ENCODE data around the gene PRIMPOL.
"Not testable (repeated sequence)": the region's sequence is repeated elsewhere in the genome, so short reads cannot be mapped to it uniquely, and the experiment has no call there.

The PRIMPOL gene

GRCh38 chr4:184713887-184714286 is 64.3 kb downstream of the PRIMPOL start:
- DNase-seq (ENCODE audit: low read depth), result no peak

GRCh38 chr4:184715526-184715925 is 66.0 kb downstream of the PRIMPOL start:
- DNase-seq (ENCODE audit: low read depth), result no peak

- DNase-seq (ENCODE audit: low read depth), result no peak
Measured at GRCh38 chr4:184719407-184719806, 69.9 kb downstream of the PRIMPOL start.

- DNase-seq (ENCODE audit: low read depth), result no peak
Measured at GRCh38 chr4:184721254-184721653, 71.7 kb downstream of the PRIMPOL start.

GRCh38 chr4:184722798-184723197 is 73.3 kb downstream of the PRIMPOL start:
- no peak for DNase-seq (ENCODE audit: low read depth)

GRCh38 chr4:184727430-184727829 is 77.9 kb downstream of the PRIMPOL start:
- DNase-seq (ENCODE audit: low read depth), result no peak

GRCh38 chr4:184728858-184729257 is 79.3 kb downstream of the PRIMPOL start:
- no peak for DNase-seq (ENCODE audit: low read depth)

GRCh38 chr4:184729946-184730345 is 80.4 kb downstream of the PRIMPOL start:
- no peak for DNase-seq (ENCODE audit: low read depth)

GRCh38 chr4:184731056-184731455 is 81.5 kb downstream of the PRIMPOL start:
- DNase-seq (ENCODE audit: low read depth), result no peak

- DNase-seq (ENCODE audit: low read depth), result no peak
Measured at GRCh38 chr4:184732126-184732525, 82.6 kb downstream of the PRIMPOL start.

GRCh38 chr4:184733654-184734524 is 84.4 kb downstream of the PRIMPOL start, which contains the start of gene CENPU:
TSS of gene CENPU (minus strand) at chr4:184734096. CDS start at chr4:184734062, 34 bp downstream.
- DNase-seq (ENCODE audit: low read depth), result peak; percentile 97

- DNase-seq (ENCODE audit: low read depth), result no peak
Measured at GRCh38 chr4:184734758-184735157, 85.2 kb downstream of the PRIMPOL start.

GRCh38 chr4:184739575-184739974 is 90.0 kb downstream of the PRIMPOL start:
- DNase-seq (ENCODE audit: low read depth), result not testable (repeated sequence)

- DNase-seq (ENCODE audit: low read depth), result no peak
Measured at GRCh38 chr4:184740980-184741391, 91.4 kb downstream of the PRIMPOL start.

- not testable (repeated sequence) for DNase-seq (ENCODE audit: low read depth)
Measured at GRCh38 chr4:184741651-184742050, 92.1 kb downstream of the PRIMPOL start.

- DNase-seq (ENCODE audit: low read depth), result no peak
Measured at GRCh38 chr4:184743650-184744049, 94.1 kb downstream of the PRIMPOL start.

- DNase-seq (ENCODE audit: low read depth), result no peak
Measured at GRCh38 chr4:184744236-184744635, 94.7 kb downstream of the PRIMPOL start.

All from GM04504 (cell line).